CD4-positive, alpha-beta T cell (primary cell): Measurements from ENCODE around the gene CEP89. TPM values are rescaled to one million over a fixed set of nuclear protein-coding genes. Genes with fewer than 3 reads are reported as not detected.

Experiments
- ATAC-seq: fragments of 200-7000 bp; cut with Tn5 transposase; one replicate; pipeline ENCODE4 v1.10.0; 2022; ENCODE audit warnings: mild to moderate bottlenecking; ENCODE audit not compliant: poor library complexity
- CTCF ChIA-PET: fragments of 350-600 bp; sonication (Branson Sonifier 250); formaldehyde crosslinking; loops from one replicate; lab custom pipeline; 2021; ENCODE audit warnings: antibody characterized with exemption, inconsistent platforms; lab: Charles Lee
- POLR2A ChIA-PET: fragments of 350-600 bp; sonication (Branson Sonifier 250); formaldehyde crosslinking; loops from one replicate; lab custom pipeline; 2021; ENCODE audit warnings: antibody characterized with exemption, inconsistent platforms; lab: Charles Lee
- DNase-seq, 14 experiments: peaks; one replicate each; pipeline ENCODE4 v3.0.0-alpha.2; 2013 to 2020; ENCODE audit warnings: mixed read lengths in 2 of 14
- H3K27ac ChIP-seq, 2 donors: one replicate each; pipeline versions ENCODE4 v1.5.1 to v1.7.0; 2013; ENCODE audit warnings: low read length in 2 of 2, low read depth in 1 of 2, mild to moderate bottlenecking in 1 of 2
- H3K27me3 ChIP-seq, 2 experiments: 1 replicate in 1 of 2; 2 replicates in 1 of 2; pipeline versions ENCODE4 v1.6.1 to v1.7.0; 2013; ENCODE audit warnings: low read length in 2 of 2, control low read depth in 1 of 2, mild to moderate bottlenecking in 1 of 2, moderate library complexity in 1 of 2; ENCODE audit not compliant: insufficient read depth in 2 of 2, control insufficient read depth in 1 of 2
- H3K36me3 ChIP-seq: one replicate; pipeline ENCODE4 v1.6.1; 2013; ENCODE audit warnings: low read length, control low read depth; ENCODE audit not compliant: insufficient read depth
- H3K4me1 ChIP-seq: one replicate; pipeline ENCODE4 v1.6.1; 2013; ENCODE audit warnings: low read length, control low read depth; ENCODE audit not compliant: insufficient read depth
- H3K4me3 ChIP-seq: one replicate; pipeline ENCODE4 v1.5.1; 2013; ENCODE audit warnings: mild to moderate bottlenecking, low read length, moderate library complexity
- H3K9me3 ChIP-seq, 2 experiments: 1 replicate in 1 of 2; 2 replicates in 1 of 2; pipeline versions ENCODE4 v1.6.1 to v1.7.0; 2013; ENCODE audit warnings: low read length in 2 of 2, mild to moderate bottlenecking in 2 of 2, control low read depth in 1 of 2, moderate library complexity in 1 of 2; ENCODE audit not compliant: control insufficient read depth in 1 of 2, insufficient read depth in 1 of 2
- H3K27ac Mint-ChIP-seq: one replicate; pipeline ENCODE4 v1.8.0; 2020; ENCODE audit warnings: mixed read lengths
- H3K27me3 Mint-ChIP-seq: one replicate; pipeline ENCODE4 v1.8.0; 2021; ENCODE audit warnings: mixed read lengths
- H3K36me3 Mint-ChIP-seq: one replicate; pipeline ENCODE4 v1.8.0; 2021; ENCODE audit warnings: low read depth, mixed read lengths
- H3K4me1 Mint-ChIP-seq: one replicate; pipeline ENCODE4 v1.8.0; 2021; ENCODE audit warnings: low read depth, mixed read lengths
- H3K4me3 Mint-ChIP-seq: one replicate; pipeline ENCODE4 v1.8.0; 2020; ENCODE audit warnings: mild to moderate bottlenecking, mixed read lengths
- H3K9me3 Mint-ChIP-seq: one replicate; pipeline ENCODE4 v1.8.0; 2020; ENCODE audit warnings: mixed read lengths
- intact Hi-C, 2 experiments: fragments of 100-400 bp; cut with DNase I in 1 of 2; cut with micrococcal nuclease in 1 of 2; formaldehyde crosslinking; loops; one replicate each; pipeline versions ENCODE4 v1.15.1 to v1.9.0; 2023 to 2025; cut with DNase I, micrococcal nuclease
- total RNA-seq, 174 experiments: library from RNA in 2 of 174; stranded (reverse) in 2 of 174; gene quantifications; one replicate each; pipeline ENCODE4 v1.2.3 and lab custom pipeline; 2021 to 2026
- TF ChIP-seq, protein P1 (sequence below): fragments of 200-600 bp; IDR thresholded peaks from one replicate; pipeline ENCODE4 v1.8.0; 2022; ENCODE audit warnings: antibody characterized with exemption, mild to moderate bottlenecking

The CEP89 gene
- total RNA-seq, 2 experiments from 2014 or later, result 4.0 to 5.1 TPM

GRCh38 chr19:32921624-32922023 is 50.1 kb downstream of the CEP89 start:
- Mint-ChIP-seq H3K36me3 (peaks cover 47% of the 10 kb centered on the region), H3K27ac (no peak overlapping the region), H3K4me3 (no peak overlapping the region), H3K4me1 (no peaks in the 10 kb centered on the region), H3K9me3 (no peaks in the 10 kb centered on the region), H3K27me3 (no peaks in the 10 kb centered on the region)
- TF ChIP-seq, protein P1, sequence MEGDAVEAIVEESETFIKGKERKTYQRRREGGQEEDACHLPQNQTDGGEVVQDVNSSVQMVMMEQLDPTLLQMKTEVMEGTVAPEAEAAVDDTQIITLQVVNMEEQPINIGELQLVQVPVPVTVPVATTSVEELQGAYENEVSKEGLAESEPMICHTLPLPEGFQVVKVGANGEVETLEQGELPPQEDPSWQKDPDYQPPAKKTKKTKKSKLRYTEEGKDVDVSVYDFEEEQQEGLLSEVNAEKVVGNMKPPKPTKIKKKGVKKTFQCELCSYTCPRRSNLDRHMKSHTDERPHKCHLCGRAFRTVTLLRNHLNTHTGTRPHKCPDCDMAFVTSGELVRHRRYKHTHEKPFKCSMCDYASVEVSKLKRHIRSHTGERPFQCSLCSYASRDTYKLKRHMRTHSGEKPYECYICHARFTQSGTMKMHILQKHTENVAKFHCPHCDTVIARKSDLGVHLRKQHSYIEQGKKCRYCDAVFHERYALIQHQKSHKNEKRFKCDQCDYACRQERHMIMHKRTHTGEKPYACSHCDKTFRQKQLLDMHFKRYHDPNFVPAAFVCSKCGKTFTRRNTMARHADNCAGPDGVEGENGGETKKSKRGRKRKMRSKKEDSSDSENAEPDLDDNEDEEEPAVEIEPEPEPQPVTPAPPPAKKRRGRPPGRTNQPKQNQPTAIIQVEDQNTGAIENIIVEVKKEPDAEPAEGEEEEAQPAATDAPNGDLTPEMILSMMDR, result no peak
- DNase-seq, result no peak
- Histone ChIP-seq H3K27me3 (no peaks in the 10 kb centered on the region), H3K9me3 (no peaks in the 10 kb centered on the region), H3K27ac (no peak overlapping the region), H3K36me3 (peaks cover 8% of the 10 kb centered on the region), H3K4me1 (no peaks in the 10 kb centered on the region), H3K4me3 (no peak overlapping the region)
- intact Hi-C loops, result no loop called here
- ChIA-PET POLR2A (no interaction called here), CTCF (no interaction called here)
- no peak for ATAC-seq

GRCh38 chr19:32919365-32919764 is 52.4 kb downstream of the CEP89 start:
- no peak overlapping the region for H3K27ac ChIP-seq
- no peaks in the 10 kb centered on the region for H3K9me3 Mint-ChIP-seq
- no peaks in the 10 kb centered on the region for H3K9me3 ChIP-seq
- no peaks in the 10 kb centered on the region for H3K27me3 Mint-ChIP-seq
- ChIA-PET POLR2A (no interaction called here), CTCF (no interaction called here)
- H3K4me1 Mint-ChIP-seq, result no peaks in the 10 kb centered on the region
- intact Hi-C loops, result no loop called here
- no peaks in the 10 kb centered on the region for H3K27me3 ChIP-seq
- ATAC-seq (no peak), DNase-seq (no peak)
- TF ChIP-seq, protein P1, result no peak
- peaks cover 8% of the 10 kb centered on the region for H3K36me3 ChIP-seq
- H3K36me3 Mint-ChIP-seq, result peaks cover 40% of the 10 kb centered on the region
- H3K4me3 Mint-ChIP-seq, result no peak overlapping the region
- no peak overlapping the region for H3K27ac Mint-ChIP-seq
- no peak overlapping the region for H3K4me3 ChIP-seq
- H3K4me1 ChIP-seq, result no peaks in the 10 kb centered on the region

- peaks cover 8% of the 10 kb centered on the region for H3K36me3 ChIP-seq
- ChIA-PET CTCF (no interaction called here), POLR2A (interaction anchor here (0.9 kb wide), 1 partner anchor 130 kb away, joined by 3 read pairs; no protein-coding TSS in a partner anchor)
- H3K27ac ChIP-seq, result no peak overlapping the region
- H3K9me3 Mint-ChIP-seq, result no peaks in the 10 kb centered on the region
- no peaks in the 10 kb centered on the region for H3K9me3 ChIP-seq
- H3K27me3 Mint-ChIP-seq, result no peaks in the 10 kb centered on the region
- H3K4me1 ChIP-seq, result no peaks in the 10 kb centered on the region
- peaks cover 26% of the 10 kb centered on the region for H3K36me3 Mint-ChIP-seq
- H3K4me3 ChIP-seq, result no peak overlapping the region
- no peaks in the 10 kb centered on the region for H3K27me3 ChIP-seq
- no peak overlapping the region for H3K27ac Mint-ChIP-seq
- no peak overlapping the region for H3K4me3 Mint-ChIP-seq
- TF ChIP-seq, protein P1, result no peak
- intact Hi-C loops, result no loop called here
- no peak for ATAC-seq
- no peaks in the 10 kb centered on the region for H3K4me1 Mint-ChIP-seq
- DNase-seq, result no peak
These were observed 54.2 kb downstream of the CEP89 start for GRCh38 chr19:32917616-32917996.
